H1 (cell line): ENCODE results near the gene PRRG2. TPM values are rescaled to one million over a fixed set of nuclear protein-coding genes. Genes with fewer than 3 reads are reported as not detected.

Experiments
- CTCF ChIA-PET: fragments of 300-600 bp; sonication (Branson Sonifier 250); formaldehyde crosslinking; loops from one replicate; lab custom pipeline; 2021; ENCODE audit not compliant: partially characterized antibody; lab: Charles Lee
- POLR2A ChIA-PET: fragments of 300-600 bp; sonication (Branson Sonifier 250); formaldehyde crosslinking; loops from one replicate; lab custom pipeline; 2021; ENCODE audit warnings: inconsistent platforms; ENCODE audit not compliant: partially characterized antibody; lab: Charles Lee
- DNase-seq, 2 experiments: peaks; one replicate each; pipeline versions ENCODE4 v3.0.0 to v3.0.0-alpha.2; 2010 to 2022; ENCODE audit warnings: low spot score in 2 of 2, low read depth in 1 of 2, mixed read lengths in 1 of 2
- FAIRE-seq: peaks from 2 replicates; lab custom pipeline; 2011; peaks lifted over from hg19 to GRCh38; lab: Jason Lieb, UNC
- H2AFZ ChIP-seq: 2 replicates; pipeline ENCODE4 v1.8.1; 2012; ENCODE audit warnings: low read length, inconsistent platforms
- H2AK5ac ChIP-seq: 2 replicates; pipeline ENCODE4 v1.6.1; 2013; ENCODE audit warnings: low read depth, low read length
- H2BK120ac ChIP-seq: replicated peaks from 2 replicates; pipeline ENCODE3; 2013; ENCODE audit warnings: low read depth, low read length, inconsistent platforms
- H2BK12ac ChIP-seq: 2 replicates; pipeline ENCODE4 v1.6.1; 2013; ENCODE audit warnings: low read depth, low read length
- H2BK15ac ChIP-seq: 2 replicates; pipeline ENCODE4 v1.6.1; 2013; ENCODE audit warnings: low read length
- H2BK20ac ChIP-seq: 2 replicates; pipeline ENCODE4 v1.6.1; 2013; ENCODE audit warnings: low read length
- H2BK5ac ChIP-seq: 2 replicates; pipeline ENCODE4 v1.6.1; 2013; ENCODE audit warnings: low read depth, low read length
- H3K14ac ChIP-seq: 2 replicates; pipeline ENCODE4 v1.6.1; 2013; ENCODE audit warnings: inconsistent platforms; ENCODE audit not compliant: insufficient read length
- H3K18ac ChIP-seq: 2 replicates; pipeline ENCODE4 v1.6.1; 2013; ENCODE audit warnings: low read length; ENCODE audit errors: extremely low read depth
- H3K23ac ChIP-seq: 2 replicates; pipeline ENCODE4 v1.6.1; 2013; ENCODE audit warnings: inconsistent platforms; ENCODE audit not compliant: insufficient read length
- H3K23me2 ChIP-seq: 2 replicates; pipeline ENCODE4 v1.6.1; 2013; ENCODE audit warnings: low read depth, low read length
- H3K27ac ChIP-seq: 2 replicates; pipeline ENCODE4 v1.6.1; 2011; ENCODE audit warnings: low read depth, low read length, inconsistent platforms
- H3K27me3 ChIP-seq, 4 experiments: replicated peaks in 1 of 4; 1 replicate in 1 of 4; 2 replicates in 3 of 4; pipeline versions ENCODE4 v1.6.1 to v1.8.1; 2011 to 2013; ENCODE audit warnings: low read length in 3 of 4, mild to moderate bottlenecking in 3 of 4, inconsistent platforms in 2 of 4, mixed read lengths in 2 of 4, moderate library complexity in 1 of 4; ENCODE audit not compliant: control insufficient read depth in 3 of 4, insufficient read depth in 3 of 4; ENCODE audit errors: extremely low read depth in 1 of 4
- H3K36me3 ChIP-seq, 4 experiments: 2 replicates each; pipeline versions ENCODE4 v1.6.1 to v1.8.1; 2011 to 2013; ENCODE audit warnings: mild to moderate bottlenecking in 4 of 4, low read length in 3 of 4, moderate library complexity in 2 of 4, control low read depth in 1 of 4, inconsistent platforms in 1 of 4; ENCODE audit not compliant: insufficient read depth in 4 of 4, control insufficient read depth in 2 of 4
- H3K4ac ChIP-seq: replicated peaks from 2 replicates; pipeline ENCODE3; 2013; ENCODE audit warnings: low read length, low read depth, mixed read lengths, inconsistent platforms; ENCODE audit not compliant: insufficient read length
- H3K4me1 ChIP-seq, 4 experiments: replicated peaks in 1 of 4; 1 replicate in 1 of 4; 2 replicates in 3 of 4; pipeline versions ENCODE4 v1.6.1 to v1.8.1; 2011 to 2013; ENCODE audit warnings: low read length in 3 of 4, inconsistent platforms in 2 of 4, mixed read lengths in 1 of 4; ENCODE audit not compliant: insufficient read depth in 4 of 4, control insufficient read depth in 3 of 4
- H3K4me2 ChIP-seq, 2 experiments: 2 replicates each; pipeline versions ENCODE4 v1.6.1 to v1.8.1; 2011 to 2013; ENCODE audit warnings: low read depth in 2 of 2, low read length in 2 of 2, control low read depth in 1 of 2, inconsistent platforms in 1 of 2, mild to moderate bottlenecking in 1 of 2; ENCODE audit not compliant: insufficient read depth in 1 of 2
- H3K4me3 ChIP-seq, 4 experiments: fragments of 200-600, 300-600 bp in 1 of 4; sonication (generic), shearing (Covaris generic), sonication (Bioruptor Twin) in 1 of 4; 2 replicates each; pipeline versions ENCODE4 v1.5.1 to v1.8.1; 2011 to 2016; ENCODE audit warnings: low read length in 4 of 4, low read depth in 3 of 4, control low read depth in 2 of 4, inconsistent platforms in 2 of 4, mild to moderate bottlenecking in 2 of 4, mixed read lengths in 1 of 4, moderate library complexity in 1 of 4; ENCODE audit not compliant: insufficient read depth in 2 of 4; ENCODE audit errors: extremely low read depth in 1 of 4
- H3K56ac ChIP-seq: replicated peaks from 2 replicates; pipeline ENCODE3; 2013; ENCODE audit warnings: low read depth, mild to moderate bottlenecking, mixed read lengths, low read length, inconsistent platforms; ENCODE audit not compliant: insufficient read length
- H3K79me1 ChIP-seq: 2 replicates; pipeline ENCODE4 v1.6.1; 2013; ENCODE audit warnings: low read depth, low read length, control low read depth
- H3K79me2 ChIP-seq, 2 experiments: 2 replicates each; pipeline versions ENCODE4 v1.6.1 to v1.8.1; 2012 to 2013; ENCODE audit warnings: low read length in 2 of 2, mild to moderate bottlenecking in 2 of 2, inconsistent platforms in 1 of 2; ENCODE audit not compliant: insufficient read depth in 2 of 2, control insufficient read depth in 1 of 2
- H3K9ac ChIP-seq, 4 experiments: replicated peaks in 1 of 4; 1 replicate in 1 of 4; 2 replicates in 3 of 4; pipeline versions ENCODE4 v1.6.1 to v1.8.1; 2011 to 2013; ENCODE audit warnings: low read depth in 3 of 4, low read length in 3 of 4, control low read depth in 2 of 4, mild to moderate bottlenecking in 2 of 4, moderate library complexity in 2 of 4, inconsistent platforms in 1 of 4; ENCODE audit errors: extremely low read depth in 1 of 4
- H3K9me3 ChIP-seq, 2 experiments: 2 replicates each; pipeline versions ENCODE4 v1.6.1 to v1.8.1; 2012 to 2013; ENCODE audit warnings: mild to moderate bottlenecking in 2 of 2, moderate library complexity in 2 of 2, control low read depth in 1 of 2, inconsistent platforms in 1 of 2, low read depth in 1 of 2, low read length in 1 of 2, mixed read lengths in 1 of 2; ENCODE audit not compliant: insufficient read depth in 2 of 2
- H4K20me1 ChIP-seq, 2 experiments: replicated peaks in 1 of 2; 2 replicates each; pipeline versions ENCODE3 to v1.8.1; 2011 to 2013; ENCODE audit warnings: inconsistent platforms in 2 of 2, low read length in 2 of 2, mild to moderate bottlenecking in 1 of 2; ENCODE audit not compliant: insufficient read depth in 2 of 2, control insufficient read depth in 1 of 2
- H4K5ac ChIP-seq: 2 replicates; pipeline ENCODE4 v1.6.1; 2013; ENCODE audit warnings: low read length, low read depth, mixed read lengths, inconsistent platforms; ENCODE audit not compliant: insufficient read length
- H4K8ac ChIP-seq: 2 replicates; pipeline ENCODE4 v1.8.0; 2013; ENCODE audit warnings: mild to moderate bottlenecking, moderate library complexity, low read length, inconsistent platforms; ENCODE audit not compliant: insufficient read depth; ENCODE audit errors: extremely low read depth
- H4K91ac ChIP-seq: replicated peaks from 2 replicates; pipeline ENCODE3; 2013; ENCODE audit warnings: low read length, mixed read lengths, inconsistent platforms; ENCODE audit not compliant: insufficient read length
- BCL11A ChIP-seq, 2 experiments: IDR thresholded peaks; one replicate each; pipeline ENCODE4 v1.6.1; 2011; ENCODE audit warnings: low read depth in 2 of 2, low read length in 2 of 2, mild to moderate bottlenecking in 2 of 2
- WGBS, 2 experiments: shearing (Covaris generic) in 1 of 2; methylation state at CpG; one replicate each; pipeline versions ENCODE4 v1.1.6 to v1.1.7; 2013 to 2015; ENCODE audit warnings: low lambda C conversion rate in 2 of 2, mixed read lengths in 2 of 2, inconsistent platforms in 1 of 2, low coverage in 1 of 2, missing lambda C conversion rate in 1 of 2; ENCODE audit not compliant: insufficient replicate concordance in 2 of 2, insufficient coverage in 1 of 2, insufficient read length in 1 of 2; ENCODE audit errors: extremely low coverage in 1 of 2, missing lambda C conversion rate in 1 of 2; 5-methylcytosine and 5-hydroxymethylcytosine counted together
- polyA plus RNA-seq, 7 experiments: library from polyadenylated mRNA; depleted of rRNA in 3 of 7; stranded (reverse) in 5 of 7; unstranded in 2 of 7; fragments of >200 nt in 5 of 7; fragments of 200-250 nt in 2 of 7; gene quantifications; 1 replicate in 5 of 7; 2 replicates in 1 of 7; 4 replicates in 1 of 7; pipeline versions ENCODE4 v1.2.1 to v1.2.3, GENCODE V29; 2011 to 2013; ENCODE audit warnings: missing spikeins in 2 of 7, mixed read lengths in 2 of 7
- total RNA-seq: library from RNA; stranded (reverse); fragmentation: NEBNext Ultra II Directional; extraction: Animal tissue kit (Norgen Biotek cat#: 25700); gene quantifications from 2 replicates; pipeline ENCODE4 v1.2.1, GENCODE V29; 2021

Gene PRRG2
- total and polyA plus RNA-seq, 2 of the 8 experiments (the other 6 are each of a cell fraction or from before 2014, with no cell fraction given): 4.1 to 5.6 TPM

GRCh38 chr19:49559443-49559842, 21.7 kb upstream of the PRRG2 start:
- no peak overlapping the region for H2AK5ac ChIP-seq
- no peak overlapping the region for H2AFZ ChIP-seq
- POLR2A ChIA-PET: interaction anchor here (1.2 to 5.5 kb wide), 5 partner anchors 9 to 117 kb away, joined by 3 to 44 read pairs (median 7); partner anchors contain the start of genes NOSIP and PRRG2
- no peak overlapping the region for H2BK20ac ChIP-seq
- no peak overlapping the region for H3K4me2 ChIP-seq
- CTCF ChIA-PET: interaction anchor here (0.7 to 18.1 kb wide), 13 partner anchors 13 to 86 kb away, joined by 3 to 240 read pairs (median 7); partner anchors contain the start of gene FLT3LG
- DNase-seq (no peak), FAIRE-seq (no peak)
- no peak overlapping the region for H2BK120ac ChIP-seq
- H3K56ac ChIP-seq: no peak overlapping the region
- 91% methylated on average over 3 of the region's 3 CpGs; no CpG with 5 or more reads in 1 of the 2 experiments for WGBS, 2 experiments
- no peak overlapping the region for H3K23ac ChIP-seq
- peaks cover 0 to 8% of the 10 kb centered on the region in 2 experiments; a peak in 2 of 4 replicates for H3K79me2 ChIP-seq
- no peak overlapping the region for H4K8ac ChIP-seq
- H3K4me1 ChIP-seq: peaks cover 5 to 22% (median 14%) of the 10 kb centered on the region in 4 experiments
- no peak overlapping the region for H3K4me3 ChIP-seq
- H3K4ac ChIP-seq: no peak overlapping the region
- no peak overlapping the region for H3K18ac ChIP-seq
- no peaks in the 10 kb centered on the region for H3K9me3 ChIP-seq
- H2BK5ac ChIP-seq: no peak overlapping the region
- no peaks in the 10 kb centered on the region; a peak in 2 of 7 replicates for H3K27me3 ChIP-seq
- peaks cover 4% of the 10 kb centered on the region; the same call in 1 of the 2 replicates for H3K79me1 ChIP-seq
- no peak overlapping the region for H2BK15ac ChIP-seq
- H3K23me2 ChIP-seq: peaks cover 6% of the 10 kb centered on the region
- H4K20me1 ChIP-seq: peaks cover 0 to 13% of the 10 kb centered on the region in 2 experiments
- no peak overlapping the region for H3K14ac ChIP-seq
- no peak overlapping the region for H4K91ac ChIP-seq
- no peak overlapping the region for H3K27ac ChIP-seq
- H3K9ac ChIP-seq: no peak overlapping the region
- no peak overlapping the region for H4K5ac ChIP-seq
- H3K36me3 ChIP-seq: peaks cover 0 to 34% (median 11%) of the 10 kb centered on the region in 4 experiments; a peak in 4 of 8 replicates
- 0 out of 2 replicates have a peak overlapping the region, but pooled peaks have one; percentile 9 for H2BK12ac ChIP-seq
- TF ChIP-seq BCL11A (IDR thresholded peaks at IDR 0.05; ENCODE audit: low read depth in 2 of 2, low read length in 2 of 2): no peak
